ENCODE data around the gene PHKB. TPM values are rescaled to one million over a fixed set of nuclear protein-coding genes. Genes with fewer than 3 reads are reported as not detected.

Gene PHKB
- total RNA-seq, 1 donor from 2014 or later: 14.6 TPM

GRCh38 chr16:47458331-47458730, 2.8 kb upstream of the PHKB start:
- no peak for DNase-seq (ENCODE audit: low spot score in 2 of 2)
- no peaks in the 10 kb centered on the region for H3K9me3 ChIP-seq
- no peaks in the 10 kb centered on the region for H3K27me3 ChIP-seq
- peaks cover 3 to 15% of the 10 kb centered on the region in 2 donors for H3K36me3 ChIP-seq
- no peak for TF ChIP-seq CTCF (IDR thresholded peaks at IDR 0.05)
- peaks cover 8 to 13% of the 10 kb centered on the region in 2 donors for H3K4me1 ChIP-seq
- intact Hi-C loops (cut with DNase I): no loop called here
- no peak overlapping the region for H3K27ac ChIP-seq
- no peak overlapping the region for H3K4me3 ChIP-seq

GRCh38 chr16:47459603-47460002, 1.5 kb upstream of the PHKB start:
- no peak for TF ChIP-seq CTCF (IDR thresholded peaks at IDR 0.05)
- DNase-seq (ENCODE audit: low spot score in 2 of 2): no peak
- H3K27ac ChIP-seq: peak overlapping the region in 1 of 2 donors; percentile 99
- H3K4me3 ChIP-seq: peak overlapping the region; percentile 91 to 95
- intact Hi-C loops (cut with DNase I): loop anchor here (2.0 to 10.0 kb wide), 4 partner anchors 33 to 772 kb away; partner anchors contain the start of genes DNAJA2, ORC6 and VPS35
- H3K9me3 ChIP-seq: no peaks in the 10 kb centered on the region
- peaks cover 0 to 10% of the 10 kb centered on the region in 2 donors for H3K36me3 ChIP-seq
- H3K27me3 ChIP-seq: no peaks in the 10 kb centered on the region
- H3K4me1 ChIP-seq: peaks cover 8 to 13% of the 10 kb centered on the region in 2 donors

- no peak for DNase-seq (ENCODE audit: low spot score in 2 of 2)
- peak overlapping the region; percentile 91 to 95 for H3K4me3 ChIP-seq
- H3K27ac ChIP-seq: peak overlapping the region; percentile 99 to 100
- peaks cover 8 to 17% of the 10 kb centered on the region in 2 donors for H3K4me1 ChIP-seq
- H3K27me3 ChIP-seq: no peaks in the 10 kb centered on the region
- intact Hi-C loops (cut with DNase I): loop anchor here (2.0 to 10.0 kb wide), 4 partner anchors 32 to 773 kb away; partner anchors contain the start of genes DNAJA2, ORC6 and VPS35
- no peaks in the 10 kb centered on the region for H3K9me3 ChIP-seq
- H3K36me3 ChIP-seq: peaks cover 0 to 10% of the 10 kb centered on the region in 2 donors
- no peak for TF ChIP-seq CTCF (IDR thresholded peaks at IDR 0.05)
Observed at GRCh38 chr16:47460359-47460710, 796 bp upstream of the PHKB start.

GRCh38 chr16:47461598-47462266, 601 bp downstream of the PHKB start:
- DNase-seq (ENCODE audit: low spot score in 2 of 2): no peak
- TF ChIP-seq CTCF (IDR thresholded peaks at IDR 0.05): no peak
- Histone ChIP-seq H3K4me3 (peak overlapping the region; percentile 91 to 95), H3K27me3 (no peaks in the 10 kb centered on the region), H3K27ac (peak overlapping the region; percentile 99 to 100), H3K9me3 (no peaks in the 10 kb centered on the region), H3K4me1 (peaks cover 8 to 17% of the 10 kb centered on the region in 2 donors), H3K36me3 (peaks cover 0 to 9% of the 10 kb centered on the region in 2 donors)
- intact Hi-C loops (cut with DNase I): loop anchor here (2.0 to 10.0 kb wide), 4 partner anchors 31 to 774 kb away; partner anchors contain the start of genes DNAJA2, ORC6 and VPS35

GRCh38 chr16:47463771-47464624, 2.9 kb downstream of the PHKB start:
- DNase-seq (ENCODE audit: low spot score in 2 of 2): no peak
- Histone ChIP-seq H3K36me3 (no peaks in the 10 kb centered on the region), H3K9me3 (no peaks in the 10 kb centered on the region), H3K27ac (no peak overlapping the region), H3K27me3 (no peaks in the 10 kb centered on the region), H3K4me1 (peaks cover 8 to 17% of the 10 kb centered on the region in 2 donors), H3K4me3 (no peak overlapping the region)
- intact Hi-C loops (cut with DNase I): loop anchor here (5.0 to 10.0 kb wide), 2 partner anchors 419 to 777 kb away; partner anchors contain the start of genes ORC6 and VPS35
- TF ChIP-seq CTCF (IDR thresholded peaks at IDR 0.05): no peak

Data from ascending aorta (tissue), 2 donors.